DMS53 treated with DMSO at 0.1 percent for 48 hours (cell line): ENCODE results near the gene TEX2.

ENCODE experiments used
- DNase-seq: peaks from one replicate; lab custom pipeline; 2025; ENCODE audit not compliant: unreplicated experiment; lab: John Stamatoyannopoulos, UW

TEX2 gene

GRCh38 chr17:64263000-64263766 is at the start of gene TEX2:
Gene TEX2, minus strand, starts transcription at chr17:64263260. Its CDS starts 49,043 bp downstream, at chr17:64214217.
- peak; percentile 72 for DNase-seq

GRCh38 chr17:64309710-64310109 is 46.6 kb upstream of the TEX2 start:
- DNase-seq: no peak

GRCh38 chr17:64309021-64309420 is 46.0 kb upstream of the TEX2 start:
- no peak for DNase-seq

- DNase-seq: peak; percentile 36
Observed at GRCh38 chr17:64306850-64307463, 43.9 kb upstream of the TEX2 start.

GRCh38 chr17:64304551-64304950 is 41.5 kb upstream of the TEX2 start:
- DNase-seq: no peak

- DNase-seq: no peak
Observed at GRCh38 chr17:64300699-64300965, 37.6 kb upstream of the TEX2 start.

- no peak for DNase-seq
Observed at GRCh38 chr17:64297467-64298088, 34.5 kb upstream of the TEX2 start.

- DNase-seq: no peak
Observed at GRCh38 chr17:64296246-64296645, 33.2 kb upstream of the TEX2 start.

- no peak for DNase-seq
Observed at GRCh38 chr17:64295146-64295545, 32.1 kb upstream of the TEX2 start.

- DNase-seq: no peak
Observed at GRCh38 chr17:64291268-64291851, 28.3 kb upstream of the TEX2 start.

- DNase-seq: no peak
Observed at GRCh38 chr17:64289741-64290141, 26.7 kb upstream of the TEX2 start.

GRCh38 chr17:64282753-64283080 is 19.7 kb upstream of the TEX2 start:
- DNase-seq: no peak

- DNase-seq: peak; percentile 41
Observed at GRCh38 chr17:64281962-64282752, 19.1 kb upstream of the TEX2 start.

GRCh38 chr17:64278614-64279013 is 15.6 kb upstream of the TEX2 start:
- peak; percentile 20 for DNase-seq

GRCh38 chr17:64277831-64278562 is 14.9 kb upstream of the TEX2 start:
- no peak for DNase-seq

- no peak for DNase-seq
Observed at GRCh38 chr17:64276961-64277505, 14.0 kb upstream of the TEX2 start.

GRCh38 chr17:64275016-64275415 is 12.0 kb upstream of the TEX2 start:
- DNase-seq: no peak

GRCh38 chr17:64273006-64273405 is 9.9 kb upstream of the TEX2 start:
- no peak for DNase-seq

- no peak for DNase-seq
Observed at GRCh38 chr17:64270885-64271284, 7.8 kb upstream of the TEX2 start.
